ENCODE data around the gene CDKL2. TPM values are rescaled to one million over a fixed set of nuclear protein-coding genes. Genes with fewer than 3 reads are reported as not detected.
"Not testable (repeated sequence)": the region's sequence is repeated elsewhere in the genome, so short reads cannot be mapped to it uniquely, and the experiment has no call there.

The CDKL2 gene
- total RNA-seq (2014; rRNA removed) = 0.06 and 1.0 TPM in 2 replicates
- polyA plus RNA-seq (2012) = 0.24 TPM

- DNase-seq (ENCODE audit: low read depth) = peak; percentile 55
Observed at GRCh38 chr4:75630174-75630936, at the start of gene CDKL2. CDKL2 (minus strand) TSS chr4:75630528; CDS start chr4:75625988, 4,540 bp downstream.

- peak; percentile 12 for DNase-seq (ENCODE audit: low read depth)
Observed at GRCh38 chr4:75678965-75679364, 48.6 kb upstream of the CDKL2 start.

- no peak for DNase-seq (ENCODE audit: low read depth)
Observed at GRCh38 chr4:75678473-75678872, 48.1 kb upstream of the CDKL2 start.

GRCh38 chr4:75675004-75675531 lies 44.7 kb upstream of the CDKL2 start:
- no peak for DNase-seq (ENCODE audit: low read depth)

- DNase-seq (ENCODE audit: low read depth) = no peak
Observed at GRCh38 chr4:75673959-75674328, 43.6 kb upstream of the CDKL2 start.

GRCh38 chr4:75673027-75673958 lies 43.0 kb upstream of the CDKL2 start, which contains the start of gene G3BP2:
G3BP2 (minus strand) TSS chr4:75673411; CDS start chr4:75662025, 11,386 bp downstream.
- peak; percentile 97 for DNase-seq (ENCODE audit: low read depth)

GRCh38 chr4:75672461-75673026 lies 42.2 kb upstream of the CDKL2 start:
- DNase-seq (ENCODE audit: low read depth) = peak; percentile 52

GRCh38 chr4:75671802-75672421 lies 41.6 kb upstream of the CDKL2 start:
- DNase-seq (ENCODE audit: low read depth) = no peak

GRCh38 chr4:75668596-75668995 lies 38.3 kb upstream of the CDKL2 start:
- DNase-seq (ENCODE audit: low read depth) = no peak

- DNase-seq (ENCODE audit: low read depth) = not testable (repeated sequence)
Observed at GRCh38 chr4:75667636-75668035, 37.3 kb upstream of the CDKL2 start.

- no peak for DNase-seq (ENCODE audit: low read depth)
Observed at GRCh38 chr4:75666299-75666698, 36.0 kb upstream of the CDKL2 start.

GRCh38 chr4:75664604-75665003 lies 34.3 kb upstream of the CDKL2 start:
- DNase-seq (ENCODE audit: low read depth) = not testable (repeated sequence)

- no peak for DNase-seq (ENCODE audit: low read depth)
Observed at GRCh38 chr4:75662626-75663025, 32.3 kb upstream of the CDKL2 start.

- DNase-seq (ENCODE audit: low read depth) = no peak
Observed at GRCh38 chr4:75660491-75660890, 30.2 kb upstream of the CDKL2 start.

- DNase-seq (ENCODE audit: low read depth) = no peak
Observed at GRCh38 chr4:75659512-75660031, 29.2 kb upstream of the CDKL2 start.

GRCh38 chr4:75658876-75659275 lies 28.5 kb upstream of the CDKL2 start:
- DNase-seq (ENCODE audit: low read depth) = no peak

- DNase-seq (ENCODE audit: low read depth) = no peak
Observed at GRCh38 chr4:75655562-75655961, 25.2 kb upstream of the CDKL2 start.

- no peak for DNase-seq (ENCODE audit: low read depth)
Observed at GRCh38 chr4:75654905-75655304, 24.6 kb upstream of the CDKL2 start.

GRCh38 chr4:75653845-75654503 lies 23.6 kb upstream of the CDKL2 start:
- DNase-seq (ENCODE audit: low read depth) = peak; percentile 28

GRCh38 chr4:75644095-75644494 lies 13.8 kb upstream of the CDKL2 start:
- DNase-seq (ENCODE audit: low read depth) = no peak

Measured in LHCN-M2 (cell line).